Stimulated activated CD4-positive, alpha-beta T cell treated with anti-CD3 and anti-CD28 coated beads, Interleukin-1b, Interleukin-23, amount 100 ng/mL, for 24 hours (primary cell): ENCODE results near the gene TAF1C.
"Not testable (repeated sequence)": the region's sequence is repeated elsewhere in the genome, so short reads cannot be mapped to it uniquely, and the experiment has no call there.

Experiments
- DNase-seq, 4 experiments: peaks; one replicate each; pipeline ENCODE4 v3.0.0-alpha.2; 2020; ENCODE audit warnings: low read depth in 4 of 4, low spot score in 1 of 4

The TAF1C gene, protein sequence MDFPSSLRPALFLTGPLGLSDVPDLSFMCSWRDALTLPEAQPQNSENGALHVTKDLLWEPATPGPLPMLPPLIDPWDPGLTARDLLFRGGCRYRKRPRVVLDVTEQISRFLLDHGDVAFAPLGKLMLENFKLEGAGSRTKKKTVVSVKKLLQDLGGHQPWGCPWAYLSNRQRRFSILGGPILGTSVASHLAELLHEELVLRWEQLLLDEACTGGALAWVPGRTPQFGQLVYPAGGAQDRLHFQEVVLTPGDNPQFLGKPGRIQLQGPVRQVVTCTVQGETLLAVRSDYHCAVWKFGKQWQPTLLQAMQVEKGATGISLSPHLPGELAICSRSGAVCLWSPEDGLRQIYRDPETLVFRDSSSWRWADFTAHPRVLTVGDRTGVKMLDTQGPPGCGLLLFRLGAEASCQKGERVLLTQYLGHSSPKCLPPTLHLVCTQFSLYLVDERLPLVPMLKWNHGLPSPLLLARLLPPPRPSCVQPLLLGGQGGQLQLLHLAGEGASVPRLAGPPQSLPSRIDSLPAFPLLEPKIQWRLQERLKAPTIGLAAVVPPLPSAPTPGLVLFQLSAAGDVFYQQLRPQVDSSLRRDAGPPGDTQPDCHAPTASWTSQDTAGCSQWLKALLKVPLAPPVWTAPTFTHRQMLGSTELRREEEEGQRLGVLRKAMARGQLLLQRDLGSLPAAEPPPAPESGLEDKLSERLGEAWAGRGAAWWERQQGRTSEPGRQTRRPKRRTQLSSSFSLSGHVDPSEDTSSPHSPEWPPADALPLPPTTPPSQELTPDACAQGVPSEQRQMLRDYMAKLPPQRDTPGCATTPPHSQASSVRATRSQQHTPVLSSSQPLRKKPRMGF

GRCh38 chr16:84186685-84187437 is at the start of gene TAF1C:
Gene TAF1C (minus strand): TSS chr16:84187057. CDS start chr16:84184988, 2,069 bp downstream.
- peak; percentile 81 to 95 (median 84) for DNase-seq

GRCh38 chr16:84234321-84235241 is 47.7 kb upstream of the TAF1C start:
- DNase-seq = no peak

GRCh38 chr16:84233748-84234147 is 46.9 kb upstream of the TAF1C start:
- DNase-seq = no peak

- no peak for DNase-seq
Measured at GRCh38 chr16:84232969-84233368, 46.1 kb upstream of the TAF1C start.

DNA sequence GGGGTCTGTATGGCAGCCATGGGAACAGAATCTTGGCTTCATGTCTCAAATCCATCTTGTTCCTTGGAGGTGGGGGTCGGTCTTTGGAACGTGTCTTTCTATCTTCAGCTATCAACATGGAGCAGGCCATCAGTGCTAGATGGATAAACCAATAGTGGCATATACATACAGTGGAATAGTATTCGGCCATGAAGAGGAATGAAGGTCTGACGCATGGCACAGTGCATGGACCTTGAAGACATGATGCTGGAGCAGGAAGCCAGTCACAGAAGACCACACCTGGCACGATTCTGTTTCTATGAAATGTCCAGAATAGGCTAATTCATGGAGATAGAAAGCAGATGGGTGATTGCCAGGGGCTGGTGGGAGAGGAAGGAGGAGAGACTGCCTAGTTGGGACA is 45.2 kb upstream of the TAF1C start:
- DNase-seq = no peak

DNA sequence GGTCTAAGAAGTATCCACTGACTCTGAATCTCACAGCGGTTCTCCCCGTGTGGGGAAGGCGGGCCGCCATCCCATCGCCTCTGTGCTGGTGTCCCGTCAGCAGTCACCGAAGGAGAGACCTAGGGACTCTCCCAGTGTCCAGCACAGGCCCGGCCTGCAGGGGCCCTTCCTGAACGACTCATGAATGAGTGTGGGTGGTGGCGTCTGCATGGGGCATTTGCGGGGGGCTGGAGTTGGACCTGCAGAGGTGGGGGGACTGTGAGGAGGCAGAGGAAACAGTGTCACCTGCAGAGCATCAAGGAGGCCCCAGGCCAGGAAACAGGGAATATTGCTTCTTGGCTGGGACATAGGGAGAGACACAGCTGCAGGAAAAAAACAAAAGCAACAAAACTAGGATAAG is 42.6 kb upstream of the TAF1C start:
- no peak for DNase-seq

DNA sequence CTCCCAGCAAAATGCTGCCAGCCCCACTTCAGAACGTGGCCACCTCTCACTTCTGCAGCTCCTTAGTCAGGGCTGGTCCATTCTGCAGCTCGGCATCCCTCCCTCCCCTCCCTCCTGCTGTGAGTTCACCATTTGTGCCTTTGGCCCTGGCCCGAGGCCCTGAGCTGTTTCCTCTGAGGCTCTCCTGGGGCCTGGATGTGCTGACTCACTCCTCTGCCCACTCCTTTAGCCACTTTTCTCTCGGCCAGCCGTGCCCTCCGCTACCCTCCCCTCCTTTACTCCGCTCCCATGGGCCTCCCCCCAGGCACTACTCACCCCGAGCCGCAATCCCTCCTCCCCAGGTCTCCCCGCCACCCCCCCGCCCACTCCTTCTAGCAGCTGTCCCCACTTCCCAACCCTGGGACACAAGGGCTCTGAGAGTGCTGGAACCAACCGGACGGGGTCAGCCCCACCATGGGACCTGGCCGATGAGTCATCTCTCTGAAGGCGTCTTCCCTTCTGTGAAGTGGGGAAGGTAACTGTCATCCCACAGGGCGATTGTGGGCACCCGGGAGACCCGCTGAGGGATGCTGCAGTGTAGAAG is 41.5 kb upstream of the TAF1C start:
- DNase-seq = no peak

DNA sequence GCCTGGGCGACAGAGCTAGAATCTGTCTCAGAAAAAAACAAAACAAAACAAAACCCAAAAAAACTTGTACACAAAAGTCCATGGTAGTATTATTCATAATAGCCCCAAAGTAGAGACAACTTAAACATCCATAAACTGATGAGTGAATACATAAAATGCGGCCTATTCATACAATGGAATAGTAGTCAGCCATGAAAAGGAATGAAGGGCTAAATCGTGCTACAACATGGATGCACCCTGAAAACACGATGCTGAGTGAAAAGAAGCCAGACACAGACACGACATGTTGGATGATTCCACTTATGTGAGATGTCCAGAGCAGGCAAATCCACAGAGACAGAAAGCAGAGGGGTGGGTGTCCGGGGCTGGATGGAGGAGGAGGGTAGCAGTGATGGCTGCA is 40.7 kb upstream of the TAF1C start:
- no peak for DNase-seq

DNA sequence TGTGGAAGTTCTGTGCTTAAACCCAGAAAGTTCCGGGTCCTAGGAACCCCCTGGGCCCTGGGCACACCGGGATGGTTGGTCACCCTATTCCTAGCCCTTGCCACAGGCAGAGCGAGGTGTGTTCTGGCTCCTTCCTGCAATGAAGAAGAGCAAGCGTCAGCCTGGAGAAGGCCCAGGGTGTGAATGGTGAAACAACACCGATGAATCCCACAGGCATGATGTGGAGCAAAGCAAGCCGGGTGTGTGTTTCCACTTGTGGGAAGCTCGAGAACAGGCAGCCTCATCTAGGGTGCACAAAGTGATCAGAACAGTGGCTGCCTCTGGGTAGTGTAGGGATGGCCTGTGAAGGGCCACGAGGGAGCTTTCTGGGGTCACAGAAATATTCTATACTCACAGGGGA is 39.2 kb upstream of the TAF1C start:
- no peak for DNase-seq

DNA sequence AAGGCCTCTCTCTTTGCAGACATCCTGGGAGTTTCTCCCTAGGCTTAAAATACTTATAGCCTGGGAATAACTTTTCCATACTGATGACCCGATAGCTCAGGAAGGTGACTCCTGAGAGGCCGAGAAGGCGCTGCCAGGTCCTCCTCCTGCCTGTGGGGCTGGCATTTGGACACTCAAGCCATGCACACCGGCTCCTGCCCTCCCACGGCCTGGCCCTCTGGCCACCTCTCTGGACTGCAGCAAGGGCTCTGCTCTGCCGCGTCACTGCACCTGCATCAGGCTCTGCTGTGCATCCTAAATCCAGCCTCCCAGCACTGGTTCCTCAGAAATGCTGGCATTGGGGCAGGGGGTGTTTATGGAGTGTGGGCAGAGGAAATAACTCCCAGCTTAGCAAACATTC is 38.7 kb upstream of the TAF1C start:
- no peak for DNase-seq

- no peak for DNase-seq
Measured at GRCh38 chr16:84225126-84225525, 38.3 kb upstream of the TAF1C start.

GRCh38 chr16:84224554-84224953 is 37.7 kb upstream of the TAF1C start:
- DNase-seq = no peak

DNA sequence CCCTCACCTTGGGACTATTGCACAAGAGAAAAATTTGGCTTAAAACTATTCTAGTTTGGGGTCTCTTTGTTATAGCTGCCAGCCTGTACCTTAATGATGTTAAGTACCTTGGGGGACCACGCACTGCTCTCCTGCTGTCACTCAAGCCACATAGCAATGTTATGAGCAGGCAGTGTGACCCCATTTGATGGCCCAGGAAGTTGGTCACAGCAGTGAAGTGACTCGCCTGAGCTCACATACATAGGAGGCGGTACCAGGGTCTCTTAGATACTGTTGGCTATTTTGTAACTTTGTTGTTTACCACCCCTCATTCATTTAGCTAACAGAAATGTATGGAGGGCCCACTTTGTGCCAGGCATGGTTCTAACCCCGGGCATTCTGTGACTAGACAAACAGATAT is 36.6 kb upstream of the TAF1C start:
- DNase-seq = no peak

- DNase-seq = no peak
Measured at GRCh38 chr16:84220851-84221250, 34.0 kb upstream of the TAF1C start.

- no peak for DNase-seq
Measured at GRCh38 chr16:84218956-84219355, 32.1 kb upstream of the TAF1C start.

DNA sequence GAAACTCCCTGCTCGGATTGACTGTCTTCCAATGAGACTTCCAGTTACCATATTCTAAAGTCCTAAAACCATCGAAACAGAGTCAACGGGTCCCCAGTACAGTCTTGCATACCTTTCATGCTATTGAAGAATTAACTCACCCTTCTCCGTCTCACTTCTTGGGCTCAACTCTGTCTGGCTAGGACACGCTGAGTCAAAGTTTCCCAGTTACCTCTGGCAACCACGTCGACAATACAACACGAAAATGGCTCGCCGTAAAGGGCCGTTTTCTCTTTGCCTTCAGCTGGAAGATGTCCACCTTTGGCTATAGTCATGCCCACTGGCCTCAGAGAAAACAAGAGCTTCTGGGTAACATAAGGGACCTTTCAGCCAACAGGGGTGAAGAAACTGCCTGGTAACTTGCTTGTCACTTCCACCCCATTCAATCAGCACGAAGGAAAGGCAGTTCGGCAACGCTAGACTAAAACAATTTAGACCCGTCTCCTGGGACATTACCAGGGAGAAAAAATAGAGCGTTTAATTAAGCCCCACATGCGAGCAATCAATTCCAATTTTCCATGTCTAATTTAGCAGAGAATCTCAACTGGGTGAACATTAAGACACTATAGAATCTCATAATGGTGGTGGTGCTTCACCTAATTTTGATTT is 31.4 kb upstream of the TAF1C start:
- DNase-seq = no peak

DNA sequence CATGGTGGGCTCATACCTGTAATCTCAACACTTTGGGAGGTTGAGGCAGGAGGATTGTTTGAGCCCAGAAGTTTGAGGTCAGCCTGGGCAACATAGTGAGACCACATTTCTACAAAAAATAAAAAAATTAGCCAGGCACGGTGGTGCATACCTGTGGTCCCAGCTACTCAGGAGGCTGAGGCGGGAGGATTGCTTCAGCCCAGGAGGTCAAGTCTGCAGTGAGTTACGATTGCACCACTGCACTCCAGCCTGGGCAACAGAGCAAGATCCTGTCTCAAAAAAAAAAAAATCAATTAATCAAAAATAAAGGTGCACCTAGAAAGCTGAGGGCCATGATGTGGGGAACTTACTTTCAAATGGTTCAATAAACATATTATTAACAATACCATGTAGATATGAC is 29.3 kb upstream of the TAF1C start:
- DNase-seq = not testable (repeated sequence)

DNA sequence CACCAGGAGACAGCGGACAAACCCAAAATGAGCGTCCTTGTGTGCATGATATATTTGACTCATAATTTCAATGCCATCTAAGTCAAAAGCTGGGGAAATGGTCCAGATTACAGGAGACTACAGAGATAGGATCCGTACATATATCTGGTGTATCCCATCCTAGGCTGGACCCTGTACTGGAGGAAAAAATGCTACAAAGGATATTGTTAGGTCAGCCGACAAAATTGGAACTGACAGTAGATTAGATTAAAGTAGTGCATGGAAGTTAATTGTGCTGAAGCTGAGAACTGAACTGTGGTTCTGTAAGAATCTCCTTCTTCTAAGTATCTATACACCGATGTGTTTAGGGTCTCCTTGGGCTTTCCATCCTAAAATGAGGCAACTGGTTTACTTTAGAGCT is 28.7 kb upstream of the TAF1C start:
- DNase-seq = no peak

DNA sequence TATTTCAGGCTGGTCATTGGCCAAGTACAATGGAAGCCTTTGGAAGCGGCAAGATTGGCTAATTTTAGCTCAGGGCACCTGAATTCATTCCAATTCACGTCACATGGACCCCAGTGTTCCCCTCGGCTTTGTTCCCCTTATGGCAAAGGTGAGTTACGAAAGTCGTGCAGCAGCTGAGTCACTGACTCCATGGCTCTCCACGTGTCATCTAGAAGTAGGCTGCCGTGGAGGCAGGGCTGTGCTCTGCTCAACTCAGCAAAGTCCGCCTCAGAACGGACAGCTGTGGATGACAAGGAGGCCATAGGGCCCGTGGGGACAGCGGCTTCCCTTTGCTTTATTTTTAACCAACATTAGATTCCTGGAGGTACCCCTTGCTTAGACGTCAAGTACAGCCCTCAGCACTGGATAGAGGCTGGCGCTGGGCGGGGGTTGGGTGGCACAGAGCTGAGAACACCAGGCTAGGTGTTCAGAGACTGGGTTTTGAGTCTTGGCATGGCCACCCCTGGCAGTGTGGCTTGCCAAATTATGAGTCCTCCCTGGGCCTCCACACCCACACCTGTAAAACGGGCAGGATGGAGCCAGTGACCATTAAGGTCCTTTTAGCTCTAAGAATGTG is 27.7 kb upstream of the TAF1C start:
- DNase-seq = no peak
